Adrenal gland (tissue), 12 donors: ENCODE results near the gene MUSK. TPM values are rescaled to one million over a fixed set of nuclear protein-coding genes. Genes with fewer than 3 reads are reported as not detected.
"Not testable (repeated sequence)": the region's sequence is repeated elsewhere in the genome, so short reads cannot be mapped to it uniquely, and the experiment has no call there.

ENCODE experiments used
- DNase-seq, 7 donors: peaks; one replicate each; pipeline ENCODE4 v3.0.0-alpha.2; 2019 to 2020
- H3K27ac ChIP-seq, 5 donors: fragments of 200-600 bp; sonication (generic) in 4 of 5; 1 replicate in 3 of 5; 2 replicates in 2 of 5; pipeline versions ENCODE4 v1.5.1 to v1.8.0; 2016 to 2020; ENCODE audit warnings: mild to moderate bottlenecking in 1 of 5
- H3K27me3 ChIP-seq: fragments of 200-600 bp; 2 replicates; pipeline ENCODE4 v1.8.0; 2021
- H3K36me3 ChIP-seq, 2 donors: fragments of 200-600 bp; replicated peaks in 1 of 2; 1 replicate in 1 of 2; 2 replicates in 1 of 2; pipeline versions ENCODE4 v1.5.1 to v1.8.0; 2018 to 2022
- H3K4me1 ChIP-seq, 2 donors: fragments of 200-600 bp; replicated peaks in 1 of 2; 1 replicate in 1 of 2; 2 replicates in 1 of 2; pipeline versions ENCODE4 v1.5.1 to v1.8.0; 2018 to 2021
- H3K4me3 ChIP-seq, 4 donors: fragments of 200-600 bp; sonication (generic) in 3 of 4; one replicate each; pipeline ENCODE4 v1.5.1; 2016 to 2018
- H3K9me3 ChIP-seq, 3 donors: fragments of 200-600 bp; sonication (generic) in 1 of 3; replicated peaks in 1 of 3; 1 replicate in 2 of 3; 2 replicates in 1 of 3; pipeline versions ENCODE4 v1.5.1 to v1.8.0; 2016 to 2021
- POLR2A ChIP-seq, 2 donors: fragments of 450-650 bp; IDR thresholded peaks; one replicate each; pipeline ENCODE4 v1.6.1; 2017; ENCODE audit warnings: antibody characterized with exemption in 2 of 2, mild to moderate bottlenecking in 2 of 2, moderate library complexity in 1 of 2
- WGBS, 4 donors: extraction: QIAGEN DNeasy Blood & Tissue Kit in 2 of 4; methylation state at CpG; one replicate each; pipeline versions ENCODE4 v1.1.5 to v1.1.7; 2013 to 2017; 5-methylcytosine and 5-hydroxymethylcytosine counted together
- intact Hi-C, 2 donors: fragments of 100-400 bp; cut with DNase I; formaldehyde crosslinking; loops; one replicate each; pipeline versions ENCODE4 v1.14.1 to v1.15.0; 2022 to 2023
- polyA plus RNA-seq, 3 donors: library from polyadenylated mRNA; stranded (reverse); fragments of 200-250 nt in 2 of 3; fragments of 350-450 nt in 1 of 3; fragmentation: Illumina TruSeq in 1 of 3; extraction: RNeasy Lipid Tissue Mini Kit (QIAGEN cat#74804) in 1 of 3; gene quantifications; one replicate each; pipeline ENCODE4 v1.2.3, GENCODE V29; 2013 to 2014
- total RNA-seq, 9 donors: library from RNA; depleted of rRNA in 4 of 9; stranded (reverse); fragments of >200 nt in 4 of 9; fragments of 120-200 nt in 1 of 9; fragmentation: NEBNext Ultra II Directional in 1 of 9; extraction: Animal tissue kit (Norgen Biotek cat#: 25700) in 1 of 9; gene quantifications; one replicate each; pipeline versions ENCODE4 v1.1.0 to v1.2.4, GENCODE V29; 2013 to 2023
- TF ChIP-seq, protein P1 (sequence below), 6 experiments: fragments of 450-650 bp in 4 of 6; fragments of 200-600 bp in 2 of 6; sonication (generic) in 1 of 6; IDR thresholded peaks; 1 replicate in 5 of 6; 2 replicates in 1 of 6; pipeline versions ENCODE4 v1.5.1 to v1.8.0; 2016 to 2021; ENCODE audit warnings: antibody characterized with exemption in 6 of 6, mild to moderate bottlenecking in 2 of 6, moderate library complexity in 1 of 6
- donor health status: healthy with polysubstance abuse.
- donor health status: Bipolar disorder and iron deficiency.
- donor health status: DM: yes; HTN: yes; CAD: no.
- donor health status: DM: no; HTN: no; CAD: no.
- donor health status: DM: no; HTN: no; CAD: no.
- donor health status: DM: yes; HTN: yes; CAD: no.

Gene MUSK
- total and polyA plus RNA-seq, 12 donors = 0.04 to 5.1 (median 0.15) TPM; not detected in 2

DNA sequence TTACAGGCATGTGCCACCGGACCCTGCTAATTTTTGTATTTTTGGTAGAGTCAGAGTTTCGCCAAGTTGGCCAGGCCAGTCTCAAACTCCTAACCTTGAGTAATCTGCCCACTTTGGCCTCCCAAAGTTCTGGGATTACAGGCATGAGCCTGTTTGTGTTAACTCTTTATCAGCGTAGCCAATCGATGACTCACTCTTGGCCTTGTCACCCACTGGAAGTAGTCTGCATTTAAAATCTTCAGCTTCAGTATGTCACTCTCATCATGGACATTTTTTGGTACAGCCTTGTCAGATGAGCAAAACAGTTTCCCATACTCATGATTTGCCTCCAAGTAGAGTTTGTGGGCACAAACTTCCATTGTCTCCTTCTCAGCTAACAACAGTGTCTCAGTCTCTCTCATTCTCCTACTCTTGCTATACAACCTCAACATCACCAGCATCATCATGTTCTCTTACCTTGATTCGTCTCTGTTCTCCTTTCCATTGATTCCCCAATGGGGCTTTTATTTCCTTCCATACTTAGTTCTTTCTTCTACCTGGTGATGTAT, 22.5 kb downstream of the MUSK start:
- Histone ChIP-seq H3K4me3 (no peak overlapping the region), H3K27ac (no peak overlapping the region), H3K27me3 (no peaks in the 10 kb centered on the region), H3K9me3 (no peaks in the 10 kb centered on the region), H3K36me3 (no peaks in the 10 kb centered on the region), H3K4me1 (no peaks in the 10 kb centered on the region)
- no peak for TF ChIP-seq POLR2A (IDR thresholded peaks at IDR 0.05)
- TF ChIP-seq, protein P1, sequence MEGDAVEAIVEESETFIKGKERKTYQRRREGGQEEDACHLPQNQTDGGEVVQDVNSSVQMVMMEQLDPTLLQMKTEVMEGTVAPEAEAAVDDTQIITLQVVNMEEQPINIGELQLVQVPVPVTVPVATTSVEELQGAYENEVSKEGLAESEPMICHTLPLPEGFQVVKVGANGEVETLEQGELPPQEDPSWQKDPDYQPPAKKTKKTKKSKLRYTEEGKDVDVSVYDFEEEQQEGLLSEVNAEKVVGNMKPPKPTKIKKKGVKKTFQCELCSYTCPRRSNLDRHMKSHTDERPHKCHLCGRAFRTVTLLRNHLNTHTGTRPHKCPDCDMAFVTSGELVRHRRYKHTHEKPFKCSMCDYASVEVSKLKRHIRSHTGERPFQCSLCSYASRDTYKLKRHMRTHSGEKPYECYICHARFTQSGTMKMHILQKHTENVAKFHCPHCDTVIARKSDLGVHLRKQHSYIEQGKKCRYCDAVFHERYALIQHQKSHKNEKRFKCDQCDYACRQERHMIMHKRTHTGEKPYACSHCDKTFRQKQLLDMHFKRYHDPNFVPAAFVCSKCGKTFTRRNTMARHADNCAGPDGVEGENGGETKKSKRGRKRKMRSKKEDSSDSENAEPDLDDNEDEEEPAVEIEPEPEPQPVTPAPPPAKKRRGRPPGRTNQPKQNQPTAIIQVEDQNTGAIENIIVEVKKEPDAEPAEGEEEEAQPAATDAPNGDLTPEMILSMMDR (IDR thresholded peaks at IDR 0.05) = no peak
- WGBS, 4 donors = 72 to 86% (median 78%) methylated on average over 5 of the region's 5 CpGs
- intact Hi-C loops = no loop called here
- peak in 6 of 7 donors; percentile 15 to 56 (median 22) for DNase-seq

DNA sequence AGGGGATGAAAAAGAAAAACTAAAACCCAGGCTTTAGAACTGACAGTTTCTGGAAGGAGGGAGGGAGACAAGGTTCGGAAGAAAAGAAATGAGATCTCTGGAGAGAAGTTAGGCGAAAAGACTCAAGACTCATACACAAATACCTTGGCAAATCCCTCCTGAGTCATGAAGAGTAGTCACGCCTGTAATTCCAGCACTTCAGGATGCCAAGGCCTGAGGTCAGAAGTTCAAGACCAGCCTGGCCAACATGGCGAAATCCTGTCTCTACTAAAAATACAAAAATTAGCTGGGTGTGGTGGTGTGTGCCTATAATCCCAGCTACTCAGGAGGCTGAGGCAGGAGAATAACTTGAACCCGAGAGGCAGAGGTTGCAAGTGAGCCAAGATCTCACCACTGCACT, 27.3 kb downstream of the MUSK start:
- H3K4me1 ChIP-seq, H3K4me3 ChIP-seq, H3K27me3 ChIP-seq, DNase-seq, H3K9me3 ChIP-seq, intact Hi-C loops, H3K27ac ChIP-seq, H3K36me3 ChIP-seq: not testable (repeated sequence)
- WGBS, 4 donors = 73 to 79% (median 76%) methylated on average over 5 of the region's 5 CpGs

DNA sequence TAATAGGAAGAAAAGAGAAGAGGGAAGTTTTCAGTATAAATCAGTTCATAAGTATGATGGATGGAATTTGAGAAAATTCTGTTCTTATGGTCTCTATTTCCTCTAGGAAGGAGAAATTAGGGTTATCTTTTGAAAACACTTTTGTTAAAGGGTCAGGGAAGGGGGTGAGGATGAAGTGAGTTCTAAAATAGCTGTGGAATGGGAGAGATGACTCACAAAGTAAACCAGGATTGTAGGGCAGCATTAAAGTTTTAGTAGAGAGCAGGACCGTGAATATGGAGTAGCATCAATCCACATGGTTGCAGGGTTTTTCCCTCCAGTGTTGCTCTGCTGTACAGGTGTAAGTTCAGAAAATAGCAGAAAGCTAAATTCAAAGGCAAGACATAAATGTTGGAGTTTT, 32.4 kb downstream of the MUSK start:
- Histone ChIP-seq H3K4me1 (no peaks in the 10 kb centered on the region), H3K36me3 (no peaks in the 10 kb centered on the region), H3K4me3 (no peak overlapping the region), H3K27me3 (no peaks in the 10 kb centered on the region), H3K27ac (no peak overlapping the region), H3K9me3 (no peaks in the 10 kb centered on the region)
- WGBS, 4 donors = 33 to 50% (median 40%) methylated on average over 1 of the region's 1 CpG
- no peak for DNase-seq
- intact Hi-C loops = no loop called here
- TF ChIP-seq, protein P1 (IDR thresholded peaks at IDR 0.05) = no peak
- TF ChIP-seq POLR2A (IDR thresholded peaks at IDR 0.05) = no peak

DNA sequence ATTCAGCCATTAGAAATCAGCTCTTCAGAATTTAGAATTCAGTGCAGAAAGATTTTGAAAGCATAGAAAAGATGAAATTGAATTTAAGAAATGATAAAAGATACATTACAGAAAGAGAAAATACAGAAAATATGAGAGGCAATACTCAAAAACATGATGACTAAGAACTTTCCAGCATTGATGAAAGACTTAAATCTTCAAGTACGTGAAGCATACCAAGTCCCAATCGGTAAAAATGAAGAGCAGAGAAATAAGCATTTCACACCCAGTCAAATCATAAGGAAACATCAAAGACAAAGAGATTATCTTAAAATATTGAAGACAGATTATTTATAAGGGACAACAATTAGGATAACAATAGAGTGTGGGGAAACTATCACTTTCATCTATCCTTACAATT, 35.1 kb downstream of the MUSK start:
- H3K36me3 ChIP-seq = no peaks in the 10 kb centered on the region
- no peak overlapping the region for H3K27ac ChIP-seq
- no peak for TF ChIP-seq POLR2A (IDR thresholded peaks at IDR 0.05)
- TF ChIP-seq, protein P1 (IDR thresholded peaks at IDR 0.05) = no peak
- intact Hi-C loops = no loop called here
- 47 to 94% (median 84%) methylated on average over 2 of the region's 2 CpGs for WGBS, 4 donors
- no peaks in the 10 kb centered on the region for H3K4me1 ChIP-seq
- no peaks in the 10 kb centered on the region for H3K27me3 ChIP-seq
- no peak overlapping the region for H3K4me3 ChIP-seq
- H3K9me3 ChIP-seq = no peaks in the 10 kb centered on the region
- DNase-seq = no peak

DNA sequence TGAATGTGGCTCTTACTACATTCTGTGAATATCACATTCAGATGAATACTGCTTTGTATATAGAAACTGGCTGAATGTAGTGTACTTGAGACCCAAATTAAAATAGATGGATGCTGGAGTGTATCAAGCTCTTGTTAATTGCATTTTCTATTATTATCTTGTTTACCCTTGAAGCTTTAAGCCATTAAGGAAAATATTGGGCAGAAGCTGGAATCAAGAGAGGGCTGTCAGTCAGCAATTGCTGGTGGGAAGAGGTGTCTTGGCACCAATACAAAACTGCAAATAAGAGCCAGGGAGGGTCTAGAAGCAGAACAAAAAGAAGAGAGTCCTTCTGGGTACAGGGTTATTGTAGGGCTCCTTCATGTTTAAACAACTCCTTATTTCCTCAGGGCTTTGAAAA, 38.8 kb downstream of the MUSK start:
- no peak for DNase-seq
- Histone ChIP-seq H3K4me1 (no peaks in the 10 kb centered on the region), H3K36me3 (no peaks in the 10 kb centered on the region), H3K27me3 (no peaks in the 10 kb centered on the region), H3K4me3 (no peak overlapping the region), H3K9me3 (no peaks in the 10 kb centered on the region), H3K27ac (no peak overlapping the region)
- intact Hi-C loops = no loop called here
- no peak for TF ChIP-seq POLR2A (IDR thresholded peaks at IDR 0.05)
- TF ChIP-seq, protein P1 (IDR thresholded peaks at IDR 0.05) = no peak
